ENCODE results near the gene ANXA4. TPM values are rescaled to one million over a fixed set of nuclear protein-coding genes. Genes with fewer than 3 reads are reported as not detected.

Gene ANXA4
- total RNA-seq, 1 experiment from 2014 or later = 92.0 TPM

GRCh38 chr2:69693775-69694450 lies 48.0 kb upstream of the ANXA4 start:
- ChIA-PET CTCF (no interaction called here), POLR2A (no interaction called here)
- no TSS peak for BruUV-seq (replicated peaks)
- H3K36me3 ChIP-seq (ENCODE audit: control insufficient read depth, insufficient read depth, low read length) = no peaks in the 10 kb centered on the region
- H3K9me3 ChIP-seq = no peaks in the 10 kb centered on the region
- H3K27me3 ChIP-seq (replicated peaks; ENCODE audit: control insufficient read depth, insufficient read depth, low read length) = no peaks in the 10 kb centered on the region
- Mint-ChIP-seq H3K4me3 (ENCODE audit: unreplicated experiment) (no peak overlapping the region), H3K4me1 (ENCODE audit: low read depth, unreplicated experiment) (peaks cover 13% of the 10 kb centered on the region), H3K9me3 (ENCODE audit: unreplicated experiment) (no peaks in the 10 kb centered on the region), H3K36me3 (ENCODE audit: insufficient read depth, unreplicated experiment) (no peaks in the 10 kb centered on the region), H3K27me3 (ENCODE audit: insufficient read depth, unreplicated experiment) (no peaks in the 10 kb centered on the region), H3K27ac (ENCODE audit: unreplicated experiment) (peak overlapping the region; percentile 10)
- H3K4me3 ChIP-seq (ENCODE audit: low read depth, low read length) = no peak overlapping the region
- no peak for TF ChIP-seq CTCF (IDR thresholded peaks at IDR 0.05; ENCODE audit: insufficient read depth in 1 of 2, low read depth in 1 of 2, low read length in 1 of 2, severe bottlenecking in 1 of 2, unreplicated experiment in 1 of 2)
- DNase-seq = no peak
- intact Hi-C loops (cut with micrococcal nuclease; ENCODE audit: unreplicated experiment) = no loop called here
- H3K4me1 ChIP-seq = peaks cover 17% of the 10 kb centered on the region; the same call in 1 of the 2 replicates

- Histone ChIP-seq H3K27me3 (replicated peaks; ENCODE audit: control insufficient read depth, insufficient read depth, low read length) (no peaks in the 10 kb centered on the region), H3K4me1 (peaks cover 17% of the 10 kb centered on the region; the same call in 1 of the 2 replicates), H3K4me3 (ENCODE audit: low read depth, low read length) (no peak overlapping the region), H3K9me3 (no peaks in the 10 kb centered on the region), H3K36me3 (ENCODE audit: control insufficient read depth, insufficient read depth, low read length) (no peaks in the 10 kb centered on the region)
- Mint-ChIP-seq H3K27ac (ENCODE audit: unreplicated experiment) (no peak overlapping the region), H3K4me3 (ENCODE audit: unreplicated experiment) (peak overlapping the region; percentile 28), H3K4me1 (ENCODE audit: low read depth, unreplicated experiment) (peaks cover 13% of the 10 kb centered on the region), H3K27me3 (ENCODE audit: insufficient read depth, unreplicated experiment) (no peaks in the 10 kb centered on the region), H3K9me3 (ENCODE audit: unreplicated experiment) (no peaks in the 10 kb centered on the region), H3K36me3 (ENCODE audit: insufficient read depth, unreplicated experiment) (no peaks in the 10 kb centered on the region)
- peak in 1 of 2 experiments; percentile 31 for DNase-seq
- TF ChIP-seq CTCF (IDR thresholded peaks at IDR 0.05; ENCODE audit: insufficient read depth in 1 of 2, low read depth in 1 of 2, low read length in 1 of 2, severe bottlenecking in 1 of 2, unreplicated experiment in 1 of 2) = no peak
- ChIA-PET POLR2A (interaction anchor here (0.6 kb wide), 1 partner anchor 57 kb away, joined by 3 read pairs; no protein-coding TSS in a partner anchor), CTCF (no interaction called here)
- intact Hi-C loops (cut with micrococcal nuclease; ENCODE audit: unreplicated experiment) = loop anchor here (5.0 kb wide), 1 partner anchor 93 kb away; no protein-coding TSS in a partner anchor
- no TSS peak for BruUV-seq (replicated peaks)
Observed at GRCh38 chr2:69694894-69695849, 46.8 kb upstream of the ANXA4 start.

- Histone ChIP-seq H3K36me3 (ENCODE audit: control insufficient read depth, insufficient read depth, low read length) (no peaks in the 10 kb centered on the region), H3K4me3 (ENCODE audit: low read depth, low read length) (no peak overlapping the region), H3K9me3 (no peaks in the 10 kb centered on the region), H3K4me1 (peaks cover 17% of the 10 kb centered on the region; the same call in 1 of the 2 replicates), H3K27me3 (replicated peaks; ENCODE audit: control insufficient read depth, insufficient read depth, low read length) (no peaks in the 10 kb centered on the region)
- Mint-ChIP-seq H3K4me3 (ENCODE audit: unreplicated experiment) (no peak overlapping the region), H3K27me3 (ENCODE audit: insufficient read depth, unreplicated experiment) (no peaks in the 10 kb centered on the region), H3K9me3 (ENCODE audit: unreplicated experiment) (no peaks in the 10 kb centered on the region), H3K27ac (ENCODE audit: unreplicated experiment) (no peak overlapping the region), H3K4me1 (ENCODE audit: low read depth, unreplicated experiment) (peaks cover 13% of the 10 kb centered on the region), H3K36me3 (ENCODE audit: insufficient read depth, unreplicated experiment) (no peaks in the 10 kb centered on the region)
- intact Hi-C loops (cut with micrococcal nuclease; ENCODE audit: unreplicated experiment) = loop anchor here (5.0 kb wide), 1 partner anchor 94 kb away; no protein-coding TSS in a partner anchor
- CTCF ChIA-PET = no interaction called here
- POLR2A ChIA-PET = interaction anchor here (0.6 kb wide), 1 partner anchor 58 kb away, joined by 3 read pairs; no protein-coding TSS in a partner anchor
- DNase-seq = no peak
- BruUV-seq (replicated peaks) = no TSS peak
- TF ChIP-seq CTCF (IDR thresholded peaks at IDR 0.05; ENCODE audit: insufficient read depth in 1 of 2, low read depth in 1 of 2, low read length in 1 of 2, severe bottlenecking in 1 of 2, unreplicated experiment in 1 of 2) = no peak
Observed at GRCh38 chr2:69695850-69696216, 46.1 kb upstream of the ANXA4 start.
